HepG2 (cell line): ENCODE results near the gene CBLN3. TPM values are rescaled to one million over a fixed set of nuclear protein-coding genes. Genes with fewer than 3 reads are reported as not detected.
A peak's percentile ranks its signal among the peaks of the same experiment; 100 is the strongest.

Experiments used
- ATAC-seq: fragments of 200-7000 bp; cut with Tn5 transposase; 3 replicates; pipeline ENCODE4 v1.9.1; 2020; ENCODE audit warnings: mild to moderate bottlenecking, moderate library complexity
- BruUV-seq: library from RNA; stranded (reverse); fragments of 400-500 nt; replicated peaks from 2 replicates; lab custom pipeline; 2021; lab: Mats Ljungman, UMichigan
- CTCF ChIA-PET: fragments of 300-600 bp; formaldehyde crosslinking; extraction: SDS; loops from one replicate; lab custom pipeline; 2021; ENCODE audit warnings: low total read pairs, inconsistent platforms, low intra/inter-chr PET ratio; lab: Yijun Ruan, JAX
- POLR2A ChIA-PET: fragments of 350-600 bp; sonication (Branson Sonifier 250); formaldehyde crosslinking; loops from one replicate; lab custom pipeline; 2020; ENCODE audit warnings: antibody characterized with exemption, inconsistent platforms; lab: Yijun Ruan, JAX
- DNase-seq: peaks from one replicate; pipeline ENCODE4 v3.0.0-alpha.2; 2015; ENCODE audit warnings: low spot score
- FAIRE-seq: peaks from 3 replicates; lab custom pipeline; 2011; peaks lifted over from hg19 to GRCh38; lab: Jason Lieb, UNC
- H2AFZ ChIP-seq: one replicate; pipeline ENCODE4 v1.6.1; 2011; ENCODE audit warnings: low read length, inconsistent platforms
- H3K27ac ChIP-seq: fragments of 300-600 bp; 3 replicates; pipeline ENCODE4 v1.8.0; 2011; ENCODE audit warnings: mixed run types, mild to moderate bottlenecking, mixed read lengths, low read length, inconsistent platforms; ENCODE audit not compliant: insufficient read depth; ENCODE audit errors: extremely low read length
- H3K27me3 ChIP-seq, 2 experiments: fragments of 200-600 bp in 1 of 2; 2 replicates in 1 of 2; 3 replicates in 1 of 2; pipeline versions ENCODE4 v1.6.0 to v1.8.0; 2011; ENCODE audit warnings: low read length in 2 of 2, mild to moderate bottlenecking in 2 of 2, moderate library complexity in 2 of 2, inconsistent platforms in 1 of 2; ENCODE audit not compliant: insufficient read depth in 2 of 2, control insufficient read depth in 1 of 2
- H3K36me3 ChIP-seq, 2 experiments: fragments of 200-600 bp in 1 of 2; replicated peaks in 1 of 2; 2 replicates in 1 of 2; 3 replicates in 1 of 2; pipeline versions ENCODE4 v1.5.1 to v1.8.0; 2011; ENCODE audit warnings: low read length in 2 of 2, inconsistent platforms in 1 of 2; ENCODE audit not compliant: insufficient read depth in 2 of 2, control insufficient read depth in 1 of 2
- H3K4me1 ChIP-seq: 2 replicates; pipeline ENCODE4 v1.5.1; 2012; ENCODE audit warnings: low read length, inconsistent platforms; ENCODE audit not compliant: insufficient read depth
- H3K4me2 ChIP-seq: 2 replicates; pipeline ENCODE4 v1.6.0; 2011; ENCODE audit warnings: low read depth, low read length, inconsistent platforms
- H3K4me3 ChIP-seq, 3 experiments: fragments of 200-600 bp in 1 of 3; sonication (generic), shearing (Covaris generic) in 1 of 3; replicated peaks in 1 of 3; 2 replicates each; pipeline ENCODE4 v1.5.1; 2011 to 2016; ENCODE audit warnings: low read length in 3 of 3, inconsistent platforms in 2 of 3, low read depth in 2 of 3, mild to moderate bottlenecking in 2 of 3, control low read depth in 1 of 3, mixed read lengths in 1 of 3; ENCODE audit not compliant: insufficient read depth in 1 of 3
- H3K79me2 ChIP-seq: one replicate; pipeline ENCODE4 v1.6.1; 2011; ENCODE audit warnings: low read length, inconsistent platforms; ENCODE audit not compliant: insufficient read depth
- H3K9ac ChIP-seq: 2 replicates; pipeline ENCODE4 v1.6.0; 2011; ENCODE audit warnings: mild to moderate bottlenecking, low read depth, low read length, inconsistent platforms; ENCODE audit not compliant: insufficient read depth
- H3K9me3 ChIP-seq: 2 replicates; pipeline ENCODE4 v1.5.1; 2012; ENCODE audit warnings: mild to moderate bottlenecking, low read length
- H4K20me1 ChIP-seq: 2 replicates; pipeline ENCODE4 v1.6.0; 2011; ENCODE audit warnings: inconsistent platforms, mild to moderate bottlenecking, low read length, moderate library complexity; ENCODE audit not compliant: insufficient read depth
- ATF2 ChIP-seq: sonication (generic); formaldehyde crosslinking; IDR thresholded peaks from 2 replicates; pipeline ENCODE4 v1.4.0; 2020; ENCODE audit warnings: missing genetic modification reagents
- DRAP1 ChIP-seq: IDR thresholded peaks from 2 replicates; pipeline ENCODE4 v1.6.1; 2016; ENCODE audit warnings: missing genetic modification reagents, missing compliant biosample characterization
- GMEB1 ChIP-seq: sonication (generic); formaldehyde crosslinking; IDR thresholded peaks from 2 replicates; pipeline ENCODE4 v1.5.1; 2020; ENCODE audit warnings: missing genetic modification reagents, mild to moderate bottlenecking, borderline replicate concordance
- NR0B2 ChIP-seq: sonication (generic); formaldehyde crosslinking; IDR thresholded peaks from 2 replicates; pipeline ENCODE4 v1.4.0; 2020; ENCODE audit warnings: mild to moderate bottlenecking, missing genetic modification reagents
- SMAD1 ChIP-seq: sonication (generic); formaldehyde crosslinking; IDR thresholded peaks from 2 replicates; pipeline ENCODE4 v1.4.0; 2020; ENCODE audit warnings: missing genetic modification reagents, low read depth, mild to moderate bottlenecking, borderline replicate concordance
- ZBTB44 ChIP-seq: sonication (generic); formaldehyde crosslinking; IDR thresholded peaks from 2 replicates; pipeline ENCODE4 v1.4.0; 2020; ENCODE audit warnings: missing genetic modification reagents
- ZBTB46 ChIP-seq: sonication (generic); formaldehyde crosslinking; IDR thresholded peaks from 2 replicates; pipeline ENCODE4 v1.4.0; 2020; ENCODE audit warnings: mild to moderate bottlenecking, missing genetic modification reagents, borderline replicate concordance
- ZBTB49 ChIP-seq: sonication (generic); formaldehyde crosslinking; IDR thresholded peaks from 2 replicates; pipeline ENCODE4 v1.4.0; 2020; ENCODE audit warnings: missing genetic modification reagents, borderline replicate concordance
- ZNF605 ChIP-seq: sonication (generic); formaldehyde crosslinking; IDR thresholded peaks from 2 replicates; pipeline ENCODE4 v1.8.0; 2022; ENCODE audit warnings: mild to moderate bottlenecking, missing genetic modification reagents
- WGBS: methylation state at CpG from one replicate; pipeline ENCODE4 v1.1.6; 2017; ENCODE audit warnings: low lambda C conversion rate; 5-methylcytosine and 5-hydroxymethylcytosine counted together
- in situ Hi-C: cut with HindIII; loops from 2 replicates; pipeline ENCODE4 v1.10.0; 2017; ENCODE audit warnings: low pct_unique_long_range_greater_than_20kb; ENCODE audit not compliant: extremely low pct_ligation_motif_present
- intact Hi-C: fragments of 100-400 bp; cut with micrococcal nuclease; formaldehyde crosslinking; loops from one replicate; pipeline ENCODE4 v1.10.0; 2022; ENCODE audit not compliant: unreplicated experiment
- polyA plus RNA-seq, 8 experiments: library from polyadenylated mRNA; depleted of rRNA in 3 of 8; stranded (reverse) in 7 of 8; unstranded in 1 of 8; fragments of >200 nt; fragmentation: Illumina TruSeq in 4 of 8; extraction: Trizol in 4 of 8; gene quantifications; 2 replicates each; pipeline versions ENCODE4 v1.2.1 to v1.2.3, GENCODE V29; 2011 to 2016; ENCODE audit warnings: low read depth in 4 of 8, missing spikeins in 1 of 8, mixed read lengths in 1 of 8; ENCODE audit not compliant: insufficient read depth in 1 of 8
- total RNA-seq, 5 experiments: library from RNA; depleted of rRNA; stranded (reverse); fragments of >200 nt; fragmentation: Illumina TruSeq; extraction: Trizol; gene quantifications; 2 replicates each; pipeline ENCODE4 v1.2.3, GENCODE V29; 2016; ENCODE audit warnings: low read depth in 1 of 5

Gene CBLN3
- total and polyA plus RNA-seq, 2 of the 13 experiments (the other 11 are each of a cell fraction or from before 2014, with no cell fraction given), result 0.66 to 0.98 TPM

- no TSS peak for BruUV-seq
- H3K4me2 ChIP-seq, result peak overlapping the region; percentile 83
- POLR2A ChIA-PET, result interaction anchor here (1.0 to 3.3 kb wide), 6 partner anchors 8 to 31 kb away, joined by 3 to 17 read pairs (median 6); partner anchors contain the start of gene KHNYN
- in situ Hi-C loops, result no loop called here
- ATAC-seq (peak; percentile 54), FAIRE-seq (no peak), DNase-seq (no peak)
- peak overlapping the region in 2 of 3 experiments; percentile 54 to 74; a peak in 2 of 6 replicates for H3K4me3 ChIP-seq
- WGBS, result 28% methylated on average over 4 of the region's 4 CpGs
- H3K27ac ChIP-seq, result no peak overlapping the region
- no peaks in the 10 kb centered on the region for H3K9me3 ChIP-seq
- H3K4me1 ChIP-seq, result peaks cover 43% of the 10 kb centered on the region
- intact Hi-C loops, result loop anchor here (2.0 kb wide), 2 partner anchors 13 to 31 kb away; no protein-coding TSS in a partner anchor
- H3K27me3 ChIP-seq, result peaks cover 15 to 54% of the 10 kb centered on the region in 2 experiments
- H4K20me1 ChIP-seq, result no peaks in the 10 kb centered on the region
- H3K79me2 ChIP-seq, result no peaks in the 10 kb centered on the region
- H2AFZ ChIP-seq, result no peak overlapping the region
- CTCF ChIA-PET, result no interaction called here
- no peak overlapping the region for H3K9ac ChIP-seq
- H3K36me3 ChIP-seq, result no peaks in the 10 kb centered on the region
- TF ChIP-seq DRAP1 (CRISPR knock-in tag), result no peak
- no peak for TF ChIP-seq ATF2 (CRISPR knock-in tag)
- TF ChIP-seq ZBTB49 (CRISPR knock-in tag), result no peak
- no peak for TF ChIP-seq ZBTB46 (CRISPR knock-in tag)
- no peak for TF ChIP-seq NR0B2 (CRISPR knock-in tag)
- TF ChIP-seq ZBTB44 (CRISPR knock-in tag), result no peak
- TF ChIP-seq ZNF605 (CRISPR knock-in tag), result 0 out of 2 replicates have a peak, but pooled peaks have one; percentile 21
- TF ChIP-seq GMEB1 (CRISPR knock-in tag), result no peak
- no peak for TF ChIP-seq SMAD1 (CRISPR knock-in tag)
Observed at GRCh38 chr14:24399999-24400718, 29.3 kb downstream of the CBLN3 start.
